Mesendoderm (in vitro differentiated cells): ENCODE measurements around the gene CYBA.

Experiments used
- DNase-seq: peaks from one replicate; pipeline ENCODE4 v3.0.0; 2013
- H2AK5ac ChIP-seq: 2 replicates; pipeline ENCODE4 v1.6.1; 2013; ENCODE audit warnings: low read length, inconsistent platforms
- H2BK120ac ChIP-seq: 2 replicates; pipeline ENCODE4 v1.6.1; 2013; ENCODE audit warnings: low read depth, mild to moderate bottlenecking, low read length, moderate library complexity, mixed read lengths
- H2BK15ac ChIP-seq: replicated peaks from 2 replicates; pipeline ENCODE4 v1.6.1; 2013; ENCODE audit warnings: low read depth, mild to moderate bottlenecking, moderate library complexity
- H2BK5ac ChIP-seq: 2 replicates; pipeline ENCODE4 v1.6.1; 2013; ENCODE audit warnings: low read length, inconsistent platforms
- H3K18ac ChIP-seq: 2 replicates; pipeline ENCODE4 v1.6.1; 2013; ENCODE audit warnings: mild to moderate bottlenecking, low read length, mixed read lengths
- H3K23ac ChIP-seq: one replicate; pipeline ENCODE4 v1.6.1; 2013; ENCODE audit warnings: low read length
- H3K27ac ChIP-seq: 2 replicates; pipeline ENCODE4 v1.5.1; 2013; ENCODE audit warnings: low read depth, mild to moderate bottlenecking, inconsistent platforms, low read length, moderate library complexity
- H3K27me3 ChIP-seq: 2 replicates; pipeline ENCODE4 v1.6.1; 2013; ENCODE audit warnings: low read length, control low read depth, mild to moderate bottlenecking, inconsistent platforms; ENCODE audit not compliant: insufficient read depth, poor library complexity
- H3K36me3 ChIP-seq: 2 replicates; pipeline ENCODE4 v1.6.1; 2013; ENCODE audit warnings: low read length, inconsistent platforms; ENCODE audit not compliant: control insufficient read depth, insufficient read depth
- H3K4ac ChIP-seq: one replicate; pipeline ENCODE4 v1.6.1; 2013; ENCODE audit warnings: low read depth, mild to moderate bottlenecking, low read length, moderate library complexity
- H3K4me1 ChIP-seq: 2 replicates; pipeline ENCODE4 v1.6.1; 2013; ENCODE audit warnings: low read depth, low read length, inconsistent platforms; ENCODE audit not compliant: control insufficient read depth
- H3K4me2 ChIP-seq: 2 replicates; pipeline ENCODE4 v1.6.1; 2013; ENCODE audit warnings: low read length
- H3K4me3 ChIP-seq: 2 replicates; pipeline ENCODE4 v1.5.1; 2013; ENCODE audit warnings: mild to moderate bottlenecking, low read length
- H3K56ac ChIP-seq: one replicate; pipeline ENCODE4 v1.6.1; 2013; ENCODE audit warnings: low read length
- H3K79me1 ChIP-seq: 2 replicates; pipeline ENCODE4 v1.6.1; 2013; ENCODE audit warnings: low read length, inconsistent platforms
- H3K79me2 ChIP-seq: 2 replicates; pipeline ENCODE4 v1.6.1; 2013; ENCODE audit warnings: mild to moderate bottlenecking, low read length; ENCODE audit not compliant: control insufficient read depth, insufficient read depth
- H3K9ac ChIP-seq: 2 replicates; pipeline ENCODE4 v1.6.1; 2013; ENCODE audit warnings: low read length, inconsistent platforms
- H4K5ac ChIP-seq: one replicate; pipeline ENCODE4 v1.6.1; 2013; ENCODE audit warnings: low read length
- H4K8ac ChIP-seq: one replicate; pipeline ENCODE4 v1.6.1; 2013; ENCODE audit warnings: low read depth, mild to moderate bottlenecking, control low read depth, low read length, moderate library complexity
- WGBS: extraction: QIAGEN DNeasy Blood & Tissue Kit; methylation state at CpG from one replicate; pipeline ENCODE4 v1.1.7; 2013; ENCODE audit warnings: low lambda C conversion rate, missing lambda C conversion rate; ENCODE audit not compliant: insufficient coverage; ENCODE audit errors: extremely low coverage; 5-methylcytosine and 5-hydroxymethylcytosine counted together

The CYBA gene

DNA sequence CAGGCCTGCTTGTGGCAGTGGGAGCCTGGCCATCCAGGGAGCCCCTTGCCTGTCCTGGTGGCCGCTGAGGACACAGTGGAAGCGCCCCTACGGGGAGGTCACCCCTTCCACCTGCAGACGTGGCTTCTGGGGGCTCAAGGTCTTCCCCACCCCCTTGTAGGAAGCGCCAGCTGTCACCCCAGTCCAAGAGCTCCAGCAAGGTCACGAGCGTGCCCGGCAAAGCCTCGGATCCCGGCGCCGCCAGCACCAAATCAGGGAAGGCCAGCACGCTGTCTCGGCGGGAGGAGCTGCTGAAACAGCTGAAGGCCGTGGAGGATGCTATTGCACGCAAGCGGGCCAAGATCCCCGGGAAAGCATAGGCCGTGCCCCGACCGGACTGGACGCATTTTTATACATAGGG is 19.9 kb downstream of the CYBA start:
- peaks cover 3% of the 10 kb centered on the region for H3K36me3 ChIP-seq
- WGBS, result no CpG with 5 or more reads among the region's 23 CpGs
- H2BK5ac ChIP-seq, result no peak overlapping the region
- H2BK120ac ChIP-seq, result no peak overlapping the region
- DNase-seq, result no peak
- H3K4me2 ChIP-seq, result no peak overlapping the region
- H2AK5ac ChIP-seq, result no peak overlapping the region
- H3K56ac ChIP-seq, result no peak overlapping the region
- no peak overlapping the region for H3K4me3 ChIP-seq
- H3K4me1 ChIP-seq, result no peaks in the 10 kb centered on the region
- no peaks in the 10 kb centered on the region for H3K79me1 ChIP-seq
- H3K27me3 ChIP-seq, result no peaks in the 10 kb centered on the region
- no peaks in the 10 kb centered on the region for H3K79me2 ChIP-seq
- no peak overlapping the region for H4K5ac ChIP-seq
- H3K27ac ChIP-seq, result no peak overlapping the region
- H3K4ac ChIP-seq, result no peak overlapping the region
- H3K18ac ChIP-seq, result no peak overlapping the region
- H3K9ac ChIP-seq, result no peak overlapping the region
- no peak overlapping the region for H3K23ac ChIP-seq
- no peak overlapping the region for H4K8ac ChIP-seq
- H2BK15ac ChIP-seq, result no peak overlapping the region

- H4K8ac ChIP-seq, result no peak overlapping the region
- H3K4ac ChIP-seq, result no peak overlapping the region
- H3K4me3 ChIP-seq, result no peak overlapping the region
- no peak overlapping the region for H4K5ac ChIP-seq
- H3K56ac ChIP-seq, result no peak overlapping the region
- H3K79me2 ChIP-seq, result no peaks in the 10 kb centered on the region
- no peak overlapping the region for H3K27ac ChIP-seq
- H3K18ac ChIP-seq, result no peak overlapping the region
- no peak overlapping the region for H2BK15ac ChIP-seq
- H3K4me2 ChIP-seq, result no peak overlapping the region
- WGBS, result no CpG with 5 or more reads among the region's 12 CpGs
- H3K9ac ChIP-seq, result no peak overlapping the region
- H2BK5ac ChIP-seq, result no peak overlapping the region
- H3K27me3 ChIP-seq, result no peaks in the 10 kb centered on the region
- H3K79me1 ChIP-seq, result no peaks in the 10 kb centered on the region
- no peak overlapping the region for H2AK5ac ChIP-seq
- H3K36me3 ChIP-seq, result peaks cover 3% of the 10 kb centered on the region
- no peaks in the 10 kb centered on the region for H3K4me1 ChIP-seq
- no peak overlapping the region for H3K23ac ChIP-seq
- no peak overlapping the region for H2BK120ac ChIP-seq
- DNase-seq, result no peak
Measured at GRCh38 chr16:88630433-88630832, 20.4 kb downstream of the CYBA start.

DNA sequence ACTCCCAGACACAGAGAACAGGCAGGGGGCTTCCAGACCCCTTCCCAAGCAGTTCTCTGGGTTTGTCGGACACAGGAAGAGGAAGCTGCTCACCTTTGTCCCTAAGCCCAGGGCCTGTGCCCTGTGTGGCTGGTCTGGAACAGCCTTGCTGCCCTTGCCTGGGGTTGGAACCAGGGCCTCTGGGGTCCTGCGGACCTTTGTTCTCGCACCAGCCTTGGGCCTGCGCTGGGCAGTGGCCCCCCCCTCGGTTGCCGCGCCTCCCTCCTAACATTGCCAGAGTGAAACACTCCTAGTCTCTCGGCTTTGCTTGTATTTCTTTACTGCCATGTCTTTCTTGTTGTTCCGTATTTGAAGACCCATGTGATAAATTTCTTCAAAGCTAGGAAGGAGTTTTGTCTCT is 21.0 kb downstream of the CYBA start:
- Histone ChIP-seq H3K27ac (no peak overlapping the region), H3K36me3 (peaks cover 3% of the 10 kb centered on the region), H3K56ac (no peak overlapping the region), H3K27me3 (no peaks in the 10 kb centered on the region), H3K4me1 (no peaks in the 10 kb centered on the region), H2BK5ac (no peak overlapping the region), H3K9ac (no peak overlapping the region), H3K4me2 (no peak overlapping the region), H3K79me2 (no peaks in the 10 kb centered on the region), H2AK5ac (no peak overlapping the region), H3K23ac (no peak overlapping the region), H4K5ac (no peak overlapping the region), H4K8ac (no peak overlapping the region), H3K4ac (no peak overlapping the region), H2BK15ac (no peak overlapping the region), H3K4me3 (no peak overlapping the region), H3K18ac (no peak overlapping the region), H3K79me1 (no peaks in the 10 kb centered on the region), H2BK120ac (no peak overlapping the region)
- DNase-seq, result no peak
- no CpG with 5 or more reads among the region's 9 CpGs for WGBS

DNA sequence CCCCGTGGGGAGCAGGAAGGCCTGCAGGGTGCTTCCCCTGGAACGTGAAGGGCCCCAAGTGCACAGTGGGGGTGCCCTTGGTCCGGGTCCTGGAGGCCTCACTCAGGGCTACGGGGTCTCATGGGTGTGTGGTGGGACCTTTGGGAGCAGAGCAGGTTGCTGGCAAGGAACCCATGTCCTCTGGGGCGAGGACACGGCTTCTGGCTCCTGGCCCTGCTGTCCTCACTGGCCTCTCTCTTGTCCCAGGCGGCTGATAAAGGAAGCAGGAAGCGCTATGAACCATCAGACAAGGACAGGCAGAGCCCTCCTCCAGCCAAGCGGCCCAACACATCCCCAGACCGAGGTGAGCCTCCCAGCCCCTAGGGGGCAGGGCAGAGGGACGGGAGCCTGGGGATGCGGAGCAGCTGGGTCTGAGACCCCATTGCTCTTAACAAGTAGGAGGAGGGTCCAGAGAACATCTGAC is 22.3 kb downstream of the CYBA start:
- no CpG with 5 or more reads among the region's 12 CpGs for WGBS
- H2AK5ac ChIP-seq, result no peak overlapping the region
- no peaks in the 10 kb centered on the region for H3K27me3 ChIP-seq

GRCh38 chr16:88627531-88628411 is 23.1 kb downstream of the CYBA start:
- H3K4me1 ChIP-seq, result no peaks in the 10 kb centered on the region
- no peak overlapping the region for H3K27ac ChIP-seq
- no peaks in the 10 kb centered on the region for H3K79me2 ChIP-seq
- no peak overlapping the region for H3K23ac ChIP-seq
- peaks cover 9% of the 10 kb centered on the region for H3K36me3 ChIP-seq
- H2BK120ac ChIP-seq, result no peak overlapping the region
- H4K5ac ChIP-seq, result no peak overlapping the region
- H2BK15ac ChIP-seq, result no peak overlapping the region
- H2BK5ac ChIP-seq, result no peak overlapping the region
- H3K18ac ChIP-seq, result no peak overlapping the region
- no peak overlapping the region for H3K9ac ChIP-seq
- H3K4ac ChIP-seq, result no peak overlapping the region
- H3K4me3 ChIP-seq, result no peak overlapping the region
- no peak overlapping the region for H3K4me2 ChIP-seq
- H3K79me1 ChIP-seq, result no peaks in the 10 kb centered on the region
- WGBS, result no CpG with 5 or more reads among the region's 27 CpGs
- no peak overlapping the region for H2AK5ac ChIP-seq
- H4K8ac ChIP-seq, result no peak overlapping the region
- peak overlapping the region; percentile 15 for H3K56ac ChIP-seq
- H3K27me3 ChIP-seq, result no peaks in the 10 kb centered on the region
- no peak for DNase-seq

More for the DNA sequence above, 22.3 kb downstream of the CYBA start:
- H2BK5ac ChIP-seq, result no peak overlapping the region
- H2BK15ac ChIP-seq, result no peak overlapping the region
- DNase-seq, result peak; percentile 90
- H3K23ac ChIP-seq, result no peak overlapping the region
- no peak overlapping the region for H3K27ac ChIP-seq
- no peak overlapping the region for H2BK120ac ChIP-seq
- peak overlapping the region; percentile 15 for H3K56ac ChIP-seq
- no peaks in the 10 kb centered on the region for H3K4me1 ChIP-seq
- no peak overlapping the region for H4K8ac ChIP-seq
- H3K18ac ChIP-seq, result no peak overlapping the region
- H3K9ac ChIP-seq, result no peak overlapping the region
- H4K5ac ChIP-seq, result no peak overlapping the region
- H3K36me3 ChIP-seq, result peaks cover 6% of the 10 kb centered on the region
- H3K4ac ChIP-seq, result no peak overlapping the region
- H3K4me3 ChIP-seq, result no peak overlapping the region
- H3K4me2 ChIP-seq, result no peak overlapping the region
- H3K79me2 ChIP-seq, result no peaks in the 10 kb centered on the region
- no peaks in the 10 kb centered on the region for H3K79me1 ChIP-seq
